CD14-positive monocyte (primary cell): Measurements from ENCODE around the gene B3GALT4. TPM values are rescaled to one million over a fixed set of nuclear protein-coding genes. Genes with fewer than 3 reads are reported as not detected.

Experiments used
- DNase-seq, 3 donors: peaks; one replicate each; pipeline ENCODE4 v3.0.0-alpha.2; 2011 to 2022
- H2AFZ ChIP-seq: 2 replicates; pipeline ENCODE4 v1.6.0; 2012; ENCODE audit warnings: mild to moderate bottlenecking, low read depth, low read length, inconsistent platforms; ENCODE audit not compliant: insufficient read depth, poor library complexity, severe bottlenecking
- H3K27ac ChIP-seq, 2 donors: 1 replicate in 1 of 2; 2 replicates in 1 of 2; pipeline ENCODE4 v1.5.1; 2012 to 2013; ENCODE audit warnings: low read length in 2 of 2, control low read depth in 1 of 2, inconsistent platforms in 1 of 2, low read depth in 1 of 2, mild to moderate bottlenecking in 1 of 2
- H3K27me3 ChIP-seq, 2 donors: one replicate each; pipeline versions ENCODE4 v1.6.0 to v1.6.1; 2011 to 2013; ENCODE audit warnings: low read length in 2 of 2; ENCODE audit not compliant: control insufficient read depth in 2 of 2, insufficient read depth in 2 of 2
- H3K36me3 ChIP-seq, 2 donors: replicated peaks in 1 of 2; 1 replicate in 1 of 2; 2 replicates in 1 of 2; pipeline versions ENCODE4 v1.5.1 to v1.6.1; 2012 to 2013; ENCODE audit warnings: low read length in 2 of 2, control low read depth in 1 of 2, inconsistent platforms in 1 of 2, mild to moderate bottlenecking in 1 of 2; ENCODE audit not compliant: insufficient read depth in 2 of 2, control insufficient read depth in 1 of 2
- H3K4me1 ChIP-seq, 2 donors: 1 replicate in 1 of 2; 2 replicates in 1 of 2; pipeline versions ENCODE4 v1.5.1 to v1.6.1; 2012 to 2013; ENCODE audit warnings: low read length in 2 of 2, control low read depth in 1 of 2, inconsistent platforms in 1 of 2, mild to moderate bottlenecking in 1 of 2, moderate library complexity in 1 of 2; ENCODE audit not compliant: insufficient read depth in 2 of 2, control insufficient read depth in 1 of 2
- H3K4me2 ChIP-seq: replicated peaks from 2 replicates; pipeline ENCODE3; 2012; ENCODE audit warnings: low read length, moderate library complexity, mild to moderate bottlenecking; ENCODE audit not compliant: poor library complexity, severe bottlenecking; ENCODE audit errors: extremely low read depth
- H3K4me3 ChIP-seq, 3 experiments: fragments of 200-600 bp in 1 of 3; sonication (generic) in 1 of 3; replicated peaks in 1 of 3; 1 replicate in 2 of 3; 2 replicates in 1 of 3; pipeline ENCODE4 v1.5.1; 2011 to 2013; ENCODE audit warnings: low read length in 3 of 3, mild to moderate bottlenecking in 3 of 3, control low read depth in 2 of 3, low read depth in 2 of 3, inconsistent platforms in 1 of 3, moderate library complexity in 1 of 3
- H3K79me2 ChIP-seq: 2 replicates; pipeline ENCODE4 v1.6.0; 2012; ENCODE audit warnings: mild to moderate bottlenecking, control low read depth, inconsistent platforms, low read length, moderate library complexity; ENCODE audit not compliant: insufficient read depth
- H3K9ac ChIP-seq: 2 replicates; pipeline ENCODE4 v1.6.0; 2017; ENCODE audit warnings: low read length, mild to moderate bottlenecking; ENCODE audit not compliant: insufficient read depth, poor library complexity, severe bottlenecking
- H3K9me3 ChIP-seq, 2 donors: replicated peaks in 1 of 2; 1 replicate in 1 of 2; 2 replicates in 1 of 2; pipeline versions ENCODE4 v1.5.1 to v1.6.1; 2012 to 2013; ENCODE audit warnings: low read length in 2 of 2, control low read depth in 1 of 2; ENCODE audit not compliant: control insufficient read depth in 1 of 2, insufficient read depth in 1 of 2
- H4K20me1 ChIP-seq: 2 replicates; pipeline ENCODE4 v1.6.0; 2012; ENCODE audit warnings: mild to moderate bottlenecking, low read length, control low read depth, moderate library complexity; ENCODE audit not compliant: insufficient read depth
- H3K27ac Mint-ChIP-seq, 7 donors: one replicate each; pipeline ENCODE4 v1.8.0; 2020; ENCODE audit warnings: mild to moderate bottlenecking in 7 of 7, mixed read lengths in 7 of 7, moderate library complexity in 6 of 7, inconsistent platforms in 2 of 7
- H3K27me3 Mint-ChIP-seq, 3 donors: one replicate each; pipeline ENCODE4 v1.8.0; 2021 to 2022; ENCODE audit warnings: low read depth in 3 of 3, mild to moderate bottlenecking in 3 of 3, mixed read lengths in 3 of 3, moderate library complexity in 3 of 3, inconsistent platforms in 1 of 3
- H3K36me3 Mint-ChIP-seq, 2 donors: one replicate each; pipeline ENCODE4 v1.8.0; 2020; ENCODE audit warnings: mixed read lengths in 2 of 2, inconsistent platforms in 1 of 2, mild to moderate bottlenecking in 1 of 2
- H3K4me1 Mint-ChIP-seq: one replicate; pipeline ENCODE4 v1.8.0; 2020; ENCODE audit warnings: mild to moderate bottlenecking, mixed read lengths
- H3K4me3 Mint-ChIP-seq, 2 donors: one replicate each; pipeline ENCODE4 v1.8.0; 2020; ENCODE audit warnings: mild to moderate bottlenecking in 2 of 2, mixed read lengths in 2 of 2, moderate library complexity in 1 of 2
- H3K9me3 Mint-ChIP-seq, 7 donors: one replicate each; pipeline ENCODE4 v1.8.0; 2020 to 2022; ENCODE audit warnings: mixed read lengths in 7 of 7, mild to moderate bottlenecking in 6 of 7, moderate library complexity in 6 of 7, inconsistent platforms in 2 of 7
- CTCF ChIP-seq: fragments of 200-600 bp; IDR thresholded peaks from one replicate; pipeline ENCODE4 v1.8.0; 2022; ENCODE audit warnings: antibody characterized with exemption, mild to moderate bottlenecking
- WGBS: methylation state at CpG from one replicate; pipeline ENCODE4 v1.1.5; 2013; ENCODE audit warnings: missing lambda C conversion rate; ENCODE audit not compliant: insufficient coverage; 5-methylcytosine and 5-hydroxymethylcytosine counted together
- intact Hi-C, 2 donors: fragments of 100-400 bp; cut with micrococcal nuclease; formaldehyde crosslinking; loops; one replicate each; pipeline versions ENCODE4 v1.15.0 to v1.15.1; 2023
- polyA plus RNA-seq, 3 donors: library from polyadenylated mRNA; depleted of rRNA in 1 of 3; unstranded in 2 of 3; stranded (reverse) in 1 of 3; fragments of 300-500 nt in 2 of 3; fragments of >200 nt in 1 of 3; fragmentation: Illumina TruSeq in 2 of 3; gene quantifications; 1 replicate in 2 of 3; 2 replicates in 1 of 3; pipeline ENCODE4 v1.2.3, GENCODE V29; 2012 to 2021

B3GALT4 gene
- polyA plus RNA-seq, 3 donors: 6.5 to 32.2 (median 28.5) TPM

GRCh38 chr6:33288141-33288920, 11.4 kb downstream of the B3GALT4 start:
- Histone ChIP-seq H3K4me1 (peaks cover 19 to 23% of the 10 kb centered on the region in 2 donors), H3K27ac (peak overlapping the region; percentile 25 to 75), H3K27me3 (no peaks in the 10 kb centered on the region), H2AFZ (peak overlapping the region; percentile 91), H3K4me3 (peak overlapping the region; percentile 81 to 99 (median 82)), H4K20me1 (peaks cover 34% of the 10 kb centered on the region), H3K4me2 (peak overlapping the region; percentile 90), H3K36me3 (peaks cover 39 to 70% of the 10 kb centered on the region in 2 donors), H3K9ac (peak overlapping the region; percentile 68), H3K9me3 (no peaks in the 10 kb centered on the region), H3K79me2 (peaks cover 48% of the 10 kb centered on the region)
- peaks cover 31% of the 10 kb centered on the region for H3K4me1 Mint-ChIP-seq
- H3K4me3 Mint-ChIP-seq: peak overlapping the region; percentile 99 to 100
- peak overlapping the region; percentile 89 to 96 (median 94) for H3K27ac Mint-ChIP-seq
- intact Hi-C loops: loop anchor here in 1 of 2 donors (2.0 kb wide), 1 partner anchor 16 kb away; the partner anchor contains the start of gene RPS18
- no peaks in the 10 kb centered on the region for H3K27me3 Mint-ChIP-seq
- DNase-seq: no peak
- WGBS: 8% methylated on average over 12 of the region's 21 CpGs
- no peak for TF ChIP-seq CTCF
- H3K36me3 Mint-ChIP-seq: peaks cover 50 to 56% of the 10 kb centered on the region in 2 donors
- H3K9me3 Mint-ChIP-seq: no peaks in the 10 kb centered on the region

- Mint-ChIP-seq H3K4me1 (peaks cover 33% of the 10 kb centered on the region), H3K27me3 (no peaks in the 10 kb centered on the region), H3K9me3 (no peaks in the 10 kb centered on the region), H3K27ac (peak within 1 kb of the TSS; percentile 89 to 96 (median 94)), H3K36me3 (peaks cover 56 to 58% of the 10 kb centered on the region in 2 donors), H3K4me3 (peak within 1 kb of the TSS; percentile 99 to 100)
- Histone ChIP-seq H3K4me1 (peaks cover 19 to 23% of the 10 kb centered on the region in 2 donors), H2AFZ (peak within 1 kb of the TSS; percentile 91), H3K36me3 (peaks cover 42 to 70% of the 10 kb centered on the region in 2 donors), H3K4me3 (peak within 1 kb of the TSS; percentile 81 to 99 (median 82)), H3K27me3 (no peaks in the 10 kb centered on the region), H3K9me3 (no peaks in the 10 kb centered on the region), H3K27ac (peak within 1 kb of the TSS; percentile 30 to 75), H3K79me2 (peaks cover 49% of the 10 kb centered on the region), H3K9ac (peak within 1 kb of the TSS; percentile 68), H3K4me2 (peak within 1 kb of the TSS; percentile 90), H4K20me1 (peaks cover 42% of the 10 kb centered on the region)
- intact Hi-C loops: loop anchor here in 1 of 2 donors (2.0 kb wide), 1 partner anchor 16 kb away; the partner anchor contains the start of gene RPS18
- TF ChIP-seq CTCF: no peak
- under 1% methylated on average over 39 of the region's 43 CpGs for WGBS
- peak; percentile 77 to 91 (median 80) for DNase-seq
Measured at GRCh38 chr6:33288921-33289783, 12.2 kb downstream of the B3GALT4 start, which contains the start of the genes PFDN6 and WDR46. PFDN6 (plus strand) TSS chr6:33289601; CDS start chr6:33289857, 256 bp downstream. WDR46 (minus strand) TSS chr6:33289239; CDS start chr6:33289170, 69 bp downstream.
